Gastrocnemius medialis (tissue), 4 donors: ENCODE data around the gene STBD1. TPM values are rescaled to one million over a fixed set of nuclear protein-coding genes. Genes with fewer than 3 reads are reported as not detected.

ENCODE experiments used
- ATAC-seq, 2 donors: fragments of 150-250 bp; one replicate each; pipeline ENCODE4 v1.9.1; 2016
- DNase-seq, 2 donors: peaks; one replicate each; pipeline ENCODE4 v3.0.0-alpha.2; 2019
- H3K27ac ChIP-seq, 4 donors: fragments of 200-600 bp; sonication (generic); 1 replicate in 1 of 4; 2 replicates in 3 of 4; pipeline ENCODE4 v1.5.1; 2016 to 2018; ENCODE audit warnings: mild to moderate bottlenecking in 2 of 4, moderate library complexity in 1 of 4
- H3K27me3 ChIP-seq, 3 donors: fragments of 200-600 bp; sonication (generic) in 2 of 3; 1 replicate in 1 of 3; 2 replicates in 2 of 3; pipeline versions ENCODE4 v1.5.1 to v1.6.0; 2016 to 2019; ENCODE audit warnings: mild to moderate bottlenecking in 1 of 3, moderate library complexity in 1 of 3
- H3K36me3 ChIP-seq, 2 donors: fragments of 200-600 bp; sonication (generic) in 1 of 2; one replicate each; pipeline ENCODE4 v1.5.1; 2017 to 2018
- H3K4me1 ChIP-seq, 2 donors: fragments of 200-600 bp; sonication (generic) in 1 of 2; one replicate each; pipeline ENCODE4 v1.5.1; 2016 to 2017; ENCODE audit warnings: mild to moderate bottlenecking in 2 of 2
- H3K4me3 ChIP-seq, 4 donors: fragments of 200-600 bp; sonication (generic) in 3 of 4; 1 replicate in 1 of 4; 2 replicates in 3 of 4; pipeline ENCODE4 v1.5.1; 2016 to 2019; ENCODE audit warnings: mild to moderate bottlenecking in 2 of 4
- H3K9me3 ChIP-seq, 3 donors: fragments of 200-600 bp; sonication (generic) in 2 of 3; 1 replicate in 1 of 3; 2 replicates in 2 of 3; pipeline ENCODE4 v1.5.1; 2016 to 2019
- CTCF ChIP-seq, 5 experiments: fragments of 450-650 bp in 3 of 5; fragments of 200-600 bp in 2 of 5; sonication (generic) in 2 of 5; IDR thresholded peaks in 4 of 5; conservative IDR thresholded peaks in 1 of 5; 1 replicate in 4 of 5; 2 replicates in 1 of 5; pipeline ENCODE4 v1.5.1; 2016 to 2019; ENCODE audit warnings: antibody characterized with exemption in 5 of 5, mild to moderate bottlenecking in 3 of 5, moderate library complexity in 3 of 5
- POLR2A ChIP-seq, 2 donors: fragments of 450-650 bp; IDR thresholded peaks; one replicate each; pipeline ENCODE4 v1.6.1; 2017; ENCODE audit warnings: antibody characterized with exemption in 2 of 2, mild to moderate bottlenecking in 2 of 2, moderate library complexity in 2 of 2
- in situ Hi-C, 4 donors: fragments of 200-750 bp; cut with MboI; loops; one replicate each; pipeline versions ENCODE4 v1.15.0 to v1.8.0; 2017; ENCODE audit warnings: low sequenced_read_pairs in 4 of 4
- intact Hi-C: fragments of 100-400 bp; cut with DNase I; formaldehyde crosslinking; loops from one replicate; pipeline ENCODE4 v1.15.1; 2023; ENCODE audit warnings: low total_unique reads
- total RNA-seq, 4 donors: library from RNA; depleted of rRNA; stranded (reverse); fragments of >200 nt; gene quantifications; one replicate each; pipeline versions ENCODE4 v1.1.0 to v1.2.3, GENCODE V29; 2016

STBD1 gene
- total RNA-seq, 4 donors from 2014 or later = 17.9 to 57.5 (median 41.5) TPM

- TF ChIP-seq CTCF (IDR thresholded peaks at IDR 0.05 in 4 of 5, conservative IDR thresholded peaks at IDR 0.05 in 1 of 5) (no peak), POLR2A (IDR thresholded peaks at IDR 0.05) (no peak)
- in situ Hi-C loops = loop anchor here in 3 of 4 donors (25.0 kb wide), 1 partner anchor 113 kb away; no protein-coding TSS in a partner anchor
Measured at GRCh38 chr4:76300012-76300411, 6.5 kb upstream of the STBD1 start.

GRCh38 chr4:76301068-76301774, 5.3 kb upstream of the STBD1 start:
- intact Hi-C loops = loop anchor here (1.0 to 10.0 kb wide), 4 partner anchors 50 to 556 kb away; partner anchors contain the start of gene FAM47E
- no peak overlapping the region for H3K4me3 ChIP-seq
- no peaks in the 10 kb centered on the region for H3K36me3 ChIP-seq
- peak overlapping the region; percentile 84 to 97 (median 92) for H3K27ac ChIP-seq
- TF ChIP-seq POLR2A (IDR thresholded peaks at IDR 0.05) = peak in 1 of 2 donors; percentile 34
- TF ChIP-seq CTCF (IDR thresholded peaks at IDR 0.05 in 4 of 5, conservative IDR thresholded peaks at IDR 0.05 in 1 of 5) = no peak
- peak; percentile 92 to 95 for ATAC-seq
- no peaks in the 10 kb centered on the region for H3K9me3 ChIP-seq
- in situ Hi-C loops = loop anchor here in 3 of 4 donors (25.0 kb wide), 1 partner anchor 114 kb away; no protein-coding TSS in a partner anchor
- H3K4me1 ChIP-seq = peaks cover 39 to 49% of the 10 kb centered on the region in 2 donors
- DNase-seq = peak; percentile 77 to 88
- no peaks in the 10 kb centered on the region for H3K27me3 ChIP-seq

More at GRCh38 chr4:76300012-76300411, 6.5 kb upstream of the STBD1 start:
- no peak for DNase-seq
- peak overlapping the region; percentile 84 to 97 (median 92) for H3K27ac ChIP-seq
- H3K27me3 ChIP-seq = no peaks in the 10 kb centered on the region
- no peaks in the 10 kb centered on the region for H3K9me3 ChIP-seq
- peaks cover 30 to 42% of the 10 kb centered on the region in 2 donors for H3K4me1 ChIP-seq
- intact Hi-C loops = loop anchor here (5.0 to 10.0 kb wide), 3 partner anchors 205 to 555 kb away; no protein-coding TSS in a partner anchor
- no peaks in the 10 kb centered on the region for H3K36me3 ChIP-seq
- H3K4me3 ChIP-seq = no peak overlapping the region
- ATAC-seq = no peak

- Histone ChIP-seq H3K4me3 (no peak overlapping the region), H3K4me1 (peaks cover 39 to 49% of the 10 kb centered on the region in 2 donors), H3K27ac (peak overlapping the region; percentile 84 to 97 (median 92)), H3K9me3 (no peaks in the 10 kb centered on the region), H3K36me3 (no peaks in the 10 kb centered on the region), H3K27me3 (no peaks in the 10 kb centered on the region)
- TF ChIP-seq CTCF (IDR thresholded peaks at IDR 0.05 in 4 of 5, conservative IDR thresholded peaks at IDR 0.05 in 1 of 5) = no peak
- TF ChIP-seq POLR2A (IDR thresholded peaks at IDR 0.05) = no peak
- intact Hi-C loops = loop anchor here (1.0 to 10.0 kb wide), 4 partner anchors 50 to 557 kb away; partner anchors contain the start of gene FAM47E
- in situ Hi-C loops = loop anchor here in 3 of 4 donors (25.0 kb wide), 1 partner anchor 114 kb away; no protein-coding TSS in a partner anchor
- ATAC-seq (peak; percentile 17 to 22), DNase-seq (no peak)
Measured at GRCh38 chr4:76301775-76302162, 4.8 kb upstream of the STBD1 start.

GRCh38 chr4:76302826-76303438, 3.6 kb upstream of the STBD1 start:
- no peak overlapping the region for H3K4me3 ChIP-seq
- intact Hi-C loops = loop anchor here (5.0 to 10.0 kb wide), 3 partner anchors 202 to 558 kb away; no protein-coding TSS in a partner anchor
- ATAC-seq (no peak), DNase-seq (no peak)
- H3K9me3 ChIP-seq = no peaks in the 10 kb centered on the region
- TF ChIP-seq POLR2A (IDR thresholded peaks at IDR 0.05) (no peak), CTCF (IDR thresholded peaks at IDR 0.05 in 4 of 5, conservative IDR thresholded peaks at IDR 0.05 in 1 of 5) (no peak)
- peaks cover 48 to 52% of the 10 kb centered on the region in 2 donors for H3K4me1 ChIP-seq
- H3K27ac ChIP-seq = peak overlapping the region; percentile 84 to 97 (median 92)
- in situ Hi-C loops = loop anchor here in 3 of 4 donors (25.0 kb wide), 1 partner anchor 116 kb away; no protein-coding TSS in a partner anchor
- H3K27me3 ChIP-seq = no peaks in the 10 kb centered on the region
- no peaks in the 10 kb centered on the region for H3K36me3 ChIP-seq
